Measurements from ENCODE around the gene C11orf87. TPM values are rescaled to one million over a fixed set of nuclear protein-coding genes. Genes with fewer than 3 reads are reported as not detected.

Gene C11orf87
- total RNA-seq, 2 donors from 2014 or later: not detected

GRCh38 chr11:109422870-109423465 lies 978 bp downstream of the C11orf87 start:
- peaks cover 6% of the 10 kb centered on the region for H3K4me1 Mint-ChIP-seq
- Histone ChIP-seq H3K27me3 (ENCODE audit: control insufficient read depth, insufficient read depth, low read length, poor library complexity, severe bottlenecking) (peaks cover 83% of the 10 kb centered on the region), H3K4me1 (ENCODE audit: control insufficient read depth, insufficient read depth, low read length) (no peaks in the 10 kb centered on the region), H3K9me3 (ENCODE audit: control insufficient read depth, low read length) (no peaks in the 10 kb centered on the region), H3K27ac (ENCODE audit: low read depth, low read length) (no peak overlapping the region), H3K36me3 (ENCODE audit: control insufficient read depth, insufficient read depth, low read length) (no peaks in the 10 kb centered on the region), H3K9ac (ENCODE audit: extremely low read depth, low read length, poor library complexity, severe bottlenecking) (no peak overlapping the region), H3K4me3 (ENCODE audit: low read length) (peak overlapping the region; percentile 78)
- peak overlapping the region; percentile 49 for H3K4me3 Mint-ChIP-seq
- 1 to 6% methylated on average over 10 to 43 of the region's 43 CpGs for WGBS, 2 experiments (ENCODE audit: insufficient coverage in 1 of 2, insufficient read length in 1 of 2)
- H3K9me3 Mint-ChIP-seq: no peaks in the 10 kb centered on the region
- peaks cover 72% of the 10 kb centered on the region for H3K27me3 Mint-ChIP-seq (ENCODE audit: insufficient read depth)
- H3K27ac Mint-ChIP-seq: no peak overlapping the region
- H3K36me3 Mint-ChIP-seq (ENCODE audit: low read depth): no peaks in the 10 kb centered on the region
- TF ChIP-seq CTCF (conservative IDR thresholded peaks at IDR 0.05): no peak
- peak; percentile 77 for DNase-seq

GRCh38 chr11:109423466-109424190 lies 1.6 kb downstream of the C11orf87 start:
- DNase-seq: peak; percentile 65
- Mint-ChIP-seq H3K4me1 (peaks cover 6% of the 10 kb centered on the region), H3K36me3 (ENCODE audit: low read depth) (no peaks in the 10 kb centered on the region), H3K4me3 (peak overlapping the region; percentile 49), H3K27me3 (ENCODE audit: insufficient read depth) (peaks cover 67% of the 10 kb centered on the region), H3K9me3 (no peaks in the 10 kb centered on the region), H3K27ac (no peak overlapping the region)
- no peak overlapping the region for H3K27ac ChIP-seq (ENCODE audit: low read depth, low read length)
- no peak overlapping the region for H3K9ac ChIP-seq (ENCODE audit: extremely low read depth, low read length, poor library complexity, severe bottlenecking)
- H3K4me1 ChIP-seq (ENCODE audit: control insufficient read depth, insufficient read depth, low read length): no peaks in the 10 kb centered on the region
- 14% methylated on average over 13 to 45 of the region's 45 CpGs for WGBS, 2 experiments (ENCODE audit: insufficient coverage in 1 of 2, insufficient read length in 1 of 2)
- peak overlapping the region; percentile 78 for H3K4me3 ChIP-seq (ENCODE audit: low read length)
- no peak for TF ChIP-seq CTCF (conservative IDR thresholded peaks at IDR 0.05)
- peaks cover 85% of the 10 kb centered on the region for H3K27me3 ChIP-seq (ENCODE audit: control insufficient read depth, insufficient read depth, low read length, poor library complexity, severe bottlenecking)
- H3K9me3 ChIP-seq (ENCODE audit: control insufficient read depth, low read length): no peaks in the 10 kb centered on the region
- H3K36me3 ChIP-seq (ENCODE audit: control insufficient read depth, insufficient read depth, low read length): no peaks in the 10 kb centered on the region

- Histone ChIP-seq H3K27ac (ENCODE audit: low read depth, low read length) (no peak overlapping the region), H3K27me3 (ENCODE audit: control insufficient read depth, insufficient read depth, low read length, poor library complexity, severe bottlenecking) (peaks cover 86% of the 10 kb centered on the region), H3K36me3 (ENCODE audit: control insufficient read depth, insufficient read depth, low read length) (no peaks in the 10 kb centered on the region), H3K9me3 (ENCODE audit: control insufficient read depth, low read length) (no peaks in the 10 kb centered on the region), H3K9ac (ENCODE audit: extremely low read depth, low read length, poor library complexity, severe bottlenecking) (no peak overlapping the region), H3K4me1 (ENCODE audit: control insufficient read depth, insufficient read depth, low read length) (no peaks in the 10 kb centered on the region), H3K4me3 (ENCODE audit: low read length) (no peak overlapping the region)
- no peak for TF ChIP-seq CTCF (conservative IDR thresholded peaks at IDR 0.05)
- Mint-ChIP-seq H3K4me1 (peaks cover 6% of the 10 kb centered on the region), H3K27ac (no peak overlapping the region), H3K4me3 (no peak overlapping the region), H3K27me3 (ENCODE audit: insufficient read depth) (peaks cover 63% of the 10 kb centered on the region), H3K9me3 (no peaks in the 10 kb centered on the region), H3K36me3 (ENCODE audit: low read depth) (no peaks in the 10 kb centered on the region)
- peak; percentile 94 for DNase-seq
- WGBS, 2 experiments (ENCODE audit: insufficient coverage in 1 of 2, insufficient read length in 1 of 2): 5 to 12% methylated on average over 8 of the region's 10 CpGs
Observed at GRCh38 chr11:109424901-109425300, 2.9 kb downstream of the C11orf87 start.

Data from endodermal cell (in vitro differentiated cells).